MM.1S (cell line): ENCODE results near the gene MVB12A.

Experiments used
- EZH2 ChIP-seq: fragments of 300-600 bp; sonication (generic); optimal IDR thresholded peaks from 2 replicates; pipeline ENCODE3; 2017; ENCODE audit warnings: low read depth, mild to moderate bottlenecking, antibody characterized with exemption, low read length, mixed read lengths
- EZH2phosphoT487 ChIP-seq: fragments of 300-600 bp; sonication (generic); IDR thresholded peaks from 2 replicates; pipeline ENCODE4 v1.6.1; 2018; ENCODE audit warnings: antibody characterized with exemption, low read length
- TF ChIP-seq, protein P1 (sequence below): fragments of 300-600 bp; sonication (generic); IDR thresholded peaks from 2 replicates; pipeline ENCODE4 v1.5.1; 2016; ENCODE audit warnings: antibody characterized with exemption, low read length, mixed read lengths

DNA sequence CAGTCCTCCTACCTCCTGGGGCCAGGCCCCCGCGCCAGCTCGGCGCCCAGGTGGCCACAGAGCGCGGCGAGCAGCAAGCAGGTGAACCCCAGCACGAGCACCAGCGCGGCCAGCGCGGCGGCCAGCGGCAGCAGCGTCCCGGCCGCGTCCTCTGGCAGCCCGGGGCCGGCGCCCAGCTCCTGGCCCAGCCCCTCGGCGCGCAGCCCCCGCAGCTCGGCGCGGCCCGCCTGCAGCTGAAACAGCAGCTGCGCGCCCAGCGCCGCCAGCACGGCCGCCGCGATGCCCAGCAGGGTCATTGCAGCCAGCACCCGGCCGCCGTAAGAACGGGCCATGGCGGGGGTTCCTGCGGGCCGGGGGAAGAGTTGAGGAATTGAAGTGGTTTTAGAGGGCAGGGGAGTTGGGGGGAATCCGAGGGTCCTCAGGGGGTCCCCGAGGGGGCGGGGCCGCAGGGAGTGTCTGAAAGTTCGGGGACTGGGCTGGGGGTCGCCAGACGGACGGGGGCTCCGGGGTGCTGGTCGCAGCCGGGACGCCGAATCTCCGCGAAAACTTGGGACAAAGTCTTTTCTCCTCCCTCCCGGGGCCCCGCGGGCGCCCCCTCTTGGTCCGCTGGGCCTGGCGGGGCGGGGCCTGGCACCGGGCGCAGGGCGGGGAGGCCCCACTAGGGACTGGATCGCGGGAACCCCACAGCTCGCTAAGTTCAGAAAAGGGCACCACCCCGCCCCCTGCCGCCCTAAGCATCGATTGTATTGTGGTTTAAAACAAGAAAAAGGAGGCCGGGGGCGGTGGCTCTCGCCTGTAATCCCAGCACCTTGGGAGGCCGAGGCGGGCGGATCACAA lies 28.5 kb downstream of the MVB12A start, which contains the start of gene TMEM221:
- TF ChIP-seq, protein P1, sequence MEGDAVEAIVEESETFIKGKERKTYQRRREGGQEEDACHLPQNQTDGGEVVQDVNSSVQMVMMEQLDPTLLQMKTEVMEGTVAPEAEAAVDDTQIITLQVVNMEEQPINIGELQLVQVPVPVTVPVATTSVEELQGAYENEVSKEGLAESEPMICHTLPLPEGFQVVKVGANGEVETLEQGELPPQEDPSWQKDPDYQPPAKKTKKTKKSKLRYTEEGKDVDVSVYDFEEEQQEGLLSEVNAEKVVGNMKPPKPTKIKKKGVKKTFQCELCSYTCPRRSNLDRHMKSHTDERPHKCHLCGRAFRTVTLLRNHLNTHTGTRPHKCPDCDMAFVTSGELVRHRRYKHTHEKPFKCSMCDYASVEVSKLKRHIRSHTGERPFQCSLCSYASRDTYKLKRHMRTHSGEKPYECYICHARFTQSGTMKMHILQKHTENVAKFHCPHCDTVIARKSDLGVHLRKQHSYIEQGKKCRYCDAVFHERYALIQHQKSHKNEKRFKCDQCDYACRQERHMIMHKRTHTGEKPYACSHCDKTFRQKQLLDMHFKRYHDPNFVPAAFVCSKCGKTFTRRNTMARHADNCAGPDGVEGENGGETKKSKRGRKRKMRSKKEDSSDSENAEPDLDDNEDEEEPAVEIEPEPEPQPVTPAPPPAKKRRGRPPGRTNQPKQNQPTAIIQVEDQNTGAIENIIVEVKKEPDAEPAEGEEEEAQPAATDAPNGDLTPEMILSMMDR = peak; percentile 42
- no peak for TF ChIP-seq EZH2
- no peak for TF ChIP-seq EZH2phosphoT487
